Left ventricle myocardium inferior (tissue), 1 donor: ENCODE data around the gene KCND3. TPM values are rescaled to one million over a fixed set of nuclear protein-coding genes. Genes with fewer than 3 reads are reported as not detected.

ENCODE experiments used
- DNase-seq: peaks from one replicate; pipeline ENCODE4 v3.0.0-alpha.2; 2020
- H3K27ac ChIP-seq: fragments of 200-600 bp; replicated peaks from 2 replicates; pipeline ENCODE4 v1.8.0; 2021
- H3K27me3 ChIP-seq: fragments of 200-600 bp; 2 replicates; pipeline ENCODE4 v1.8.0; 2021; ENCODE audit warnings: low read depth
- H3K36me3 ChIP-seq: fragments of 200-600 bp; 2 replicates; pipeline ENCODE4 v1.8.0; 2021
- H3K4me1 ChIP-seq: fragments of 200-600 bp; 2 replicates; pipeline ENCODE4 v1.8.0; 2021
- H3K4me3 ChIP-seq: fragments of 200-600 bp; 2 replicates; pipeline ENCODE4 v1.8.0; 2021; ENCODE audit warnings: mild to moderate bottlenecking, moderate library complexity
- H3K9me3 ChIP-seq: fragments of 200-600 bp; replicated peaks from 2 replicates; pipeline ENCODE4 v1.8.0; 2021
- intact Hi-C: fragments of 100-400 bp; cut with micrococcal nuclease; formaldehyde crosslinking; loops from one replicate; pipeline ENCODE4 v1.11.0; 2022
- total RNA-seq: library from RNA; stranded (reverse); fragmentation: NEBNext Ultra II Directional; extraction: Animal tissue kit (Norgen Biotek cat#: 25700); gene quantifications from one replicate; pipeline ENCODE4 v1.2.1, GENCODE V29; 2021
- TF ChIP-seq, protein P1 (sequence below): fragments of 200-600 bp; IDR thresholded peaks from 2 replicates; pipeline ENCODE4 v1.8.0; 2021; ENCODE audit warnings: antibody characterized with exemption, mild to moderate bottlenecking, borderline replicate concordance
- donor health status: DM: no; HTN: yes; CAD: no; lungs with severe emphysema.

The KCND3 gene
- total RNA-seq, 1 donor from 2014 or later = 19.2 TPM

DNA sequence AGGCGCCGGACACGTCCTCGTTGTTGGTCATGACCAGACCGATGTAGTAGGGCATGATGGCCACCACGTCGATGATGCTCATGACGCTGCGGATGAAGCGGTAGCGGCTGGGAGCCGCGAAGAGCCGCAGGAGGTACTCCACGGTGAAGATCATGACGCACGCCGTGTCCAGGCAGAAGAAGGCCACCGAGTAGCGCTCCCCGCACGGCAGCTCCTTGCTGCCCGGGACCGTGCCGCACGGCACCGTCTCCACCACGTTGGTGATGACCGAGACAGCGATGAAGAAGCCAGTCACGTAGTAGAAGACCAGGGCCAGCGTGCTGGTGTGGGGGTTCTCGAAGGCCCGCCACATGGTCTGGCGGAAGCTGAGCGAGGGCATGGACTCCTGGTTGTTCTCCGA is 7.6 kb downstream of the KCND3 start:
- Histone ChIP-seq H3K36me3 (peaks cover 9% of the 10 kb centered on the region), H3K4me1 (peaks cover 70% of the 10 kb centered on the region), H3K9me3 (no peaks in the 10 kb centered on the region), H3K27ac (no peak overlapping the region), H3K27me3 (no peaks in the 10 kb centered on the region), H3K4me3 (no peak overlapping the region)
- no peak for DNase-seq
- TF ChIP-seq, protein P1, sequence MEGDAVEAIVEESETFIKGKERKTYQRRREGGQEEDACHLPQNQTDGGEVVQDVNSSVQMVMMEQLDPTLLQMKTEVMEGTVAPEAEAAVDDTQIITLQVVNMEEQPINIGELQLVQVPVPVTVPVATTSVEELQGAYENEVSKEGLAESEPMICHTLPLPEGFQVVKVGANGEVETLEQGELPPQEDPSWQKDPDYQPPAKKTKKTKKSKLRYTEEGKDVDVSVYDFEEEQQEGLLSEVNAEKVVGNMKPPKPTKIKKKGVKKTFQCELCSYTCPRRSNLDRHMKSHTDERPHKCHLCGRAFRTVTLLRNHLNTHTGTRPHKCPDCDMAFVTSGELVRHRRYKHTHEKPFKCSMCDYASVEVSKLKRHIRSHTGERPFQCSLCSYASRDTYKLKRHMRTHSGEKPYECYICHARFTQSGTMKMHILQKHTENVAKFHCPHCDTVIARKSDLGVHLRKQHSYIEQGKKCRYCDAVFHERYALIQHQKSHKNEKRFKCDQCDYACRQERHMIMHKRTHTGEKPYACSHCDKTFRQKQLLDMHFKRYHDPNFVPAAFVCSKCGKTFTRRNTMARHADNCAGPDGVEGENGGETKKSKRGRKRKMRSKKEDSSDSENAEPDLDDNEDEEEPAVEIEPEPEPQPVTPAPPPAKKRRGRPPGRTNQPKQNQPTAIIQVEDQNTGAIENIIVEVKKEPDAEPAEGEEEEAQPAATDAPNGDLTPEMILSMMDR = no peak
- intact Hi-C loops = no loop called here

DNA sequence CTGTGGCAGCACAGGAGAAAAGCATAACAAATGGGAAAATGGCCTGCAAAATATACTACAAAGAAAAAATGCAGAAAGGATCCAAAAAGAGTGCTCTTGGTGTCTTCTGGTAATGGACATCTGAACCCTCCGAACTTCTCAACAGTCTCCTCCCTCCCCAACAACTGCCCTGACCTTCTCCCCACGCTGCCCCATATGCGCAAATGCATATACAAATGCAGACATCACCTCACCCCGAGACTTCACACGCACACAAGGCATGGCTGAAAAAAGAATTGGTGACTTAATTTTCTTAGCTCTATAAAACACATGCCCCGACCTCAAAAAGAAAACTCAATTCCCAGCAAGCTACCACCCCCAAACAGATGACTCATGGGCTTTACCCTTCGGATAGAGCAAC is 8.4 kb downstream of the KCND3 start:
- no peak for DNase-seq
- intact Hi-C loops = no loop called here
- Histone ChIP-seq H3K9me3 (no peaks in the 10 kb centered on the region), H3K36me3 (peaks cover 9% of the 10 kb centered on the region), H3K27ac (no peak overlapping the region), H3K4me3 (no peak overlapping the region), H3K27me3 (no peaks in the 10 kb centered on the region), H3K4me1 (peaks cover 70% of the 10 kb centered on the region)
- TF ChIP-seq, protein P1 = no peak

DNA sequence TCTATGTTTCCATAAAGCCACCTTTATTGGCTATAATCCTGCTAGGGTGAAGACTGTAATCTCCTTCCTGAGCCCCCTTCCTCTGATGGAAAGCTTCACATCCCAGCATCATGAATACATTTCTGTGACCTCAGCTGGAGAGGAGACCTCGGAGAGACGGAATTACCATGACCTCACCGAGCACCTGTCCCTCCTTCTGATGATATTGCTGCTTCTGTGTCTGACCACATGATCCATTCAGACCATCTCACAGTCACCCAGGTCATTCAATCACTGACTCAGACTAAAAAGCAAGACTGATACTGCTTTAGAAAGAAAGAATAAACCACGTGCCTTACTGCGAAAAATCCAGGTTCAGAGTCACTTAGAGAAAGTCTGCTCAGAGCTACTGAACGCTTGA is 8.8 kb downstream of the KCND3 start:
- H3K4me1 ChIP-seq = peaks cover 68% of the 10 kb centered on the region
- TF ChIP-seq, protein P1 = no peak
- intact Hi-C loops = no loop called here

DNA sequence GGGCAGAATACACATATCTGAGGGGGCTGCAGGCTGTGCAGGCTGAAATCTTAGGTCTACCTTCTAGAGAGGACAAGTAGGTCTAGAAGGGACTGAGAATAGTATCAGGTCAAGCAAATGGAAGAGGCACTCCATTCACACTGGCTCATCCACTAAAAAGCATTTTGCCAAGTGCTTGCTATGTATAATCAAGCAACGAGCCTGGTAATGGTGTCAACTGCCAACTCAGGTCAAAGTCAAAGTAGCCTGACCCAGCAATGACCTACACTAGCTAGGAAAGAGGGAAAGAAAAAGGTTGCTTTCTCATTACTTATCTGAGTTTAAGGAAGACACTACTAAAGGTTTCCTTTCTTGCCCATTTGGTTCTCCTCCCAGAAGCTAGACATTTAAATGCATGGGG is 10.8 kb downstream of the KCND3 start:
- no peaks in the 10 kb centered on the region for H3K9me3 ChIP-seq
- peak overlapping the region; percentile 65 for H3K27ac ChIP-seq
- H3K4me1 ChIP-seq = peaks cover 56% of the 10 kb centered on the region
- H3K27me3 ChIP-seq = no peaks in the 10 kb centered on the region
- no peak for DNase-seq
- TF ChIP-seq, protein P1 = no peak
- peaks cover 9% of the 10 kb centered on the region for H3K36me3 ChIP-seq
- no peak overlapping the region for H3K4me3 ChIP-seq
- intact Hi-C loops = no loop called here

More for the DNA sequence above, 8.8 kb downstream of the KCND3 start:
- Histone ChIP-seq H3K9me3 (no peaks in the 10 kb centered on the region), H3K4me3 (no peak overlapping the region), H3K27me3 (no peaks in the 10 kb centered on the region), H3K27ac (no peak overlapping the region), H3K36me3 (peaks cover 9% of the 10 kb centered on the region)
- DNase-seq = no peak

DNA sequence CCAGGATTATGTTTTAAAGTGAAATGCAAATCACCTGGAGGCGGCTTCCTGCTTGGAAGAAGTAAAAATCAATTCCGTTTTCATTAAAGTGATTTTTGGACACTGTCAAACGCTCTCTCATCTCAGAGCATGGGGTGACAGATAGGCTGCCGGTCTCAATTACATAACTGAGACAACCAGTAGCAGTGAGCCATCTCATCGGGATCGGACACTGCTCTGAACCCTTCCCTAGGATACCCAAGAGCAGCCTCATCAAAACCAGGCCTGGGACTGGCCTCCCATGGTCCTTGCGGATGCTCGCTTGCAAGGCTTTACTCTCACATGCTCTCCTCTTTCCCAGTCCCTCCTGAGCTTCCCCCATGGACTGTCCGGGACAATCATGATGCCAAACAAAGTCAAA is 12.1 kb downstream of the KCND3 start:
- Histone ChIP-seq H3K27me3 (no peaks in the 10 kb centered on the region), H3K36me3 (peaks cover 9% of the 10 kb centered on the region), H3K9me3 (no peaks in the 10 kb centered on the region), H3K27ac (no peak overlapping the region), H3K4me3 (no peak overlapping the region), H3K4me1 (peaks cover 68% of the 10 kb centered on the region)
- TF ChIP-seq, protein P1 = no peak
- intact Hi-C loops = no loop called here
- DNase-seq = no peak

DNA sequence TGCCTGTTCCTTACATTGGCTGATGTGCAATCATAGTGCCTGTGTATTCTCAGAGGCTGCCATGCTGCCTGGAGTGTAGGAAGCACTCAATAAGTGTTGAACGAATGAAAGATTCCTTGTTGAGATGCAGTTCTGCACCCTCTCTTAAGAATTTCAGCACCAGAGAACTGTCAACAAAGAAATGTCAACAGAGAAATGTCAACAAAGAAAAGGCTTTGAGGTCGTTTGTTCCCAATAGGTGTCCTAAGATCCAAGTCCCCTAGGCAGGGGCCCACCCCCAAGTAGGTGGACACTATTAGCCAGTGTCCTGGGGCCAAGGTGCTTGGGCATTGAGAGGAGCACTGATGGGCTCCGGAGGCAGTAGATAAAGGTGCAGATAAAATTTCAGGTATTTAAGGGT is 12.6 kb downstream of the KCND3 start:
- intact Hi-C loops = no loop called here
- H3K27me3 ChIP-seq = no peaks in the 10 kb centered on the region
- peaks cover 68% of the 10 kb centered on the region for H3K4me1 ChIP-seq
- TF ChIP-seq, protein P1 = no peak
- no peak for DNase-seq
- peaks cover 5% of the 10 kb centered on the region for H3K36me3 ChIP-seq
- H3K9me3 ChIP-seq = no peaks in the 10 kb centered on the region
- H3K4me3 ChIP-seq = no peak overlapping the region
- H3K27ac ChIP-seq = no peak overlapping the region
